ENCODE data around the gene SERPINE1.

- no peak for TF ChIP-seq REST (IDR thresholded peaks at IDR 0.05; ENCODE audit: insufficient read depth in 1 of 2, low read depth in 2 of 2, low read length in 2 of 2)
- TF ChIP-seq POLR2AphosphoS5 (IDR thresholded peaks at IDR 0.05; ENCODE audit: low read depth, low read length): peak; percentile 58; the same call in 1 of the 2 replicates
- TF ChIP-seq TAF1 (IDR thresholded peaks at IDR 0.05; ENCODE audit: borderline replicate concordance, insufficient read depth, low read length): 0 out of 2 replicates have a peak, but pooled peaks have one; percentile 58
- no peak for TF ChIP-seq FOXP2 (optimal IDR thresholded peaks at IDR 0.05; ENCODE audit: borderline replicate concordance, extremely low read depth, extremely low read length, insufficient read depth)
- TF ChIP-seq SIN3A (IDR thresholded peaks at IDR 0.05; ENCODE audit: borderline replicate concordance, insufficient read depth, low read length): peak; percentile 49; the same call in 1 of the 2 replicates
Measured at GRCh38 chr7:101169838-101170551, 43.1 kb downstream of the SERPINE1 start.
